ENCODE results near the gene HMG20A. TPM values are rescaled to one million over a fixed set of nuclear protein-coding genes. Genes with fewer than 3 reads are reported as not detected.

The HMG20A gene
- total RNA-seq, 4 donors from 2014 or later, result 38.4 to 122 (median 41.6) TPM

GRCh38 chr15:77426871-77427270 lies 6.2 kb downstream of the HMG20A start:
- Histone ChIP-seq H3K36me3 (no peaks in the 10 kb centered on the region), H3K27ac (peak overlapping the region in 1 of 4 donors; percentile 19), H3K4me3 (no peak overlapping the region), H3K27me3 (no peaks in the 10 kb centered on the region), H3K4me1 (peaks cover 0 to 25% (median 4%) of the 10 kb centered on the region in 4 donors), H3K9me3 (no peaks in the 10 kb centered on the region)
- TF ChIP-seq CTCF (IDR thresholded peaks at IDR 0.05) (no peak), POLR2A (IDR thresholded peaks at IDR 0.05) (no peak)
- no peak for DNase-seq

- no peaks in the 10 kb centered on the region for H3K9me3 ChIP-seq
- DNase-seq, result no peak
- TF ChIP-seq CTCF (IDR thresholded peaks at IDR 0.05) (no peak), POLR2A (IDR thresholded peaks at IDR 0.05) (no peak)
- H3K4me3 ChIP-seq, result no peak overlapping the region
- peaks cover 0 to 3% (median 0%) of the 10 kb centered on the region in 4 donors for H3K4me1 ChIP-seq
- no peaks in the 10 kb centered on the region for H3K36me3 ChIP-seq
- no peaks in the 10 kb centered on the region for H3K27me3 ChIP-seq
- no peak overlapping the region for H3K27ac ChIP-seq
These were observed 9.5 kb downstream of the HMG20A start for GRCh38 chr15:77430213-77430612.

- H3K36me3 ChIP-seq, result no peaks in the 10 kb centered on the region
- no peak for TF ChIP-seq CTCF (IDR thresholded peaks at IDR 0.05)
- no peak for TF ChIP-seq POLR2A (IDR thresholded peaks at IDR 0.05)
- no peaks in the 10 kb centered on the region for H3K27me3 ChIP-seq
- peaks cover 0 to 3% (median 0%) of the 10 kb centered on the region in 4 donors for H3K4me1 ChIP-seq
- no peak overlapping the region for H3K4me3 ChIP-seq
- H3K9me3 ChIP-seq, result no peaks in the 10 kb centered on the region
- H3K27ac ChIP-seq, result no peak overlapping the region
- no peak for DNase-seq
These were observed 10.0 kb downstream of the HMG20A start for GRCh38 chr15:77430652-77431051.

GRCh38 chr15:77436822-77437221 lies 16.1 kb downstream of the HMG20A start:
- no peak for DNase-seq
- H3K36me3 ChIP-seq, result no peaks in the 10 kb centered on the region
- H3K4me3 ChIP-seq, result no peak overlapping the region

GRCh38 chr15:77437264-77437663 lies 16.6 kb downstream of the HMG20A start:
- Histone ChIP-seq H3K27me3 (no peaks in the 10 kb centered on the region), H3K36me3 (no peaks in the 10 kb centered on the region), H3K9me3 (no peaks in the 10 kb centered on the region), H3K27ac (no peak overlapping the region), H3K4me3 (no peak overlapping the region), H3K4me1 (peaks cover 0 to 7% (median 0%) of the 10 kb centered on the region in 4 donors)
- TF ChIP-seq CTCF (IDR thresholded peaks at IDR 0.05), result no peak
- no peak for TF ChIP-seq POLR2A (IDR thresholded peaks at IDR 0.05)
- no peak for DNase-seq

More at GRCh38 chr15:77436822-77437221, 16.1 kb downstream of the HMG20A start:
- no peaks in the 10 kb centered on the region for H3K27me3 ChIP-seq
- TF ChIP-seq CTCF (IDR thresholded peaks at IDR 0.05) (no peak), POLR2A (IDR thresholded peaks at IDR 0.05) (no peak)
- H3K4me1 ChIP-seq, result peaks cover 0 to 7% (median 0%) of the 10 kb centered on the region in 4 donors
- H3K9me3 ChIP-seq, result no peaks in the 10 kb centered on the region
- no peak overlapping the region for H3K27ac ChIP-seq

Data from Peyer's patch (tissue), 4 donors.